Measurements from ENCODE around the gene TMEM144.
"Not testable (repeated sequence)": the region's sequence is repeated elsewhere in the genome, so short reads cannot be mapped to it uniquely, and the experiment has no call there.

Gene TMEM144

DNA sequence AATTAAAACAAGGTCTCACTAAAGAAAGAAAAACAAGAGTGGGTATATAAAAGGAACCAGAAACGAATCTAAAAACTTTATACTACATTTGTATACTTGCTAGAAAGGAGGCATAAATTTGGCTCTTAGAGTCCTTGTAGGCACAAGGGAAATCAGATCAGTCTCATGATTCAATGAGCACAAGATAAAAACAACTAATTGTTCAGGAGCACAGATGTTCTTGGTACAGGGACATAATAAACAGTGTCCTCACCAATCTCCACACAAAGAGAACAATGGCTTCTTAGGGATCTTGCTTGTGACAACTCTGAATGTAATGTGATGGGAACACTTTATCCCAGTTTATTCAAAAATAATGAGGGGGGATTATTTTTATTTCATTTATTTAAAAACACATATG lies 28.3 kb downstream of the TMEM144 start:
- no peak for DNase-seq

DNA sequence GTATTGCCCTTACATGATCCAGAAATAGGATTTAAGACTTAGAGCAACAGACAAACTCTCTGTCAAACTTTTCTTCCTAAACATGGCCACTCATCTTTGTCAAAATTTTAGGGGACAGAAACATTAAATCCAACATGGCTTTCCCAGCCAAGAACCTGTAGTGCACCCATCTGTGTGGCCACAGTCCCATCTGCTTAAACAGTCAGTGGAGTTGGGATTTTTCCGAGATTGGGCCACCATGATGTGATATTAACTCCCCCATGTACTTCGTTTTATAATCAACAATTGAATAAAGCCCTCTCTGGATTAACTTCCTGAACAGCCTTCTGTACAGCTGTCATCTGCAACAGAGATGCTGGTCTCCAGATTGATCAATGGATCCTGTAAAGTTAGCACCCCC lies 28.9 kb downstream of the TMEM144 start:
- DNase-seq: no peak

DNA sequence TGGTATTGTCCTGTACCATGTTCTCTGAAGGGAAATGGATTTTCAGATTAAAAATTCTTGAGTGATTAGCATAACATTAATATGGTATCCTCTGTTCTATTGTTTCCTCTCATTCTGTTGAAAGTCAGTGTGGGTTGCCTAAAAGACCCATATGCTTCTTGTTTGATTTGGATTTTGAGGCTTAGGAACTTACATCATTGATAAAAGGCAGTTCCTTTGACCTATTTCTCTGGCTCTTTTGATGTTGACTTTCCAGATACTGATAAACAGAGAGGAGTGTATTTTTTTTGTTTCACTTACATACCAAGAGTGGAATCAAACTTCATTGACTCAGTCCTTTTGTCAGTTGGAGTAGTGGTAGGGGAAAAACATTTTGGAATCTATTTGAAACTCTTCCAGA lies 32.8 kb downstream of the TMEM144 start:
- DNase-seq: no peak

GRCh38 chr4:158250321-158250720 lies 40.0 kb downstream of the TMEM144 start:
- no peak for DNase-seq

- no peak for DNase-seq
Observed at GRCh38 chr4:158253350-158253980, 43.2 kb downstream of the TMEM144 start.

- DNase-seq: no peak
Observed at GRCh38 chr4:158254292-158254691, 44.0 kb downstream of the TMEM144 start.

DNA sequence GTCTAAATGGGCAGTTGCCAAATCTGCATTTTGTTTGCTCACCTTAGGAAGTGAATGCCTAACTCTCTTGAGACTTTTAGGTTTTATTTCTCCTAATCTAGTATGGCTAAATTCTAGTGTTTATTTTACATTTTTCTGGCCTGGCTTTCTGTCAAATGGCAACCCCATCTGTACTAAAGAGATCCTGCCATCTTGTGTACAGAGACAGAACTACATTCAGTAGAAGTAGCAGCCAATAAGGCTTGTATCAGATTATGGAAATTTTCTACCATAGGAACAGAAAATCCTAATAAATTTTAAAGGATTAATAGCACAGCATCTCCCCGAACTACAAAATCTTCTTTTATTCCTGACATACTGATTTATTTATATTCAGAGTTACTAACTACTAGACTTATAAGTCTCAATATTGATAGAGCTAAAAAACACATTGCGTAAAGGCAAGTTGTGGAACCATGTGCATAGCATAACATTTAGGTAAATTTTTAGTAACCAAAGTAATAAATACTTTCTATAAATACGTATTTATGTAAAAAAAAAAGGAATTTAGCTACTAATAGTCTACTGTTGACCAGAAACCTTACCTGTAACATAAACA lies 45.5 kb downstream of the TMEM144 start:
- no peak for DNase-seq

GRCh38 chr4:158259955-158260575 lies 49.8 kb downstream of the TMEM144 start:
- DNase-seq: no peak

- DNase-seq: no peak
Observed at GRCh38 chr4:158261480-158261879, 51.2 kb downstream of the TMEM144 start.

- no peak for DNase-seq
Observed at GRCh38 chr4:158268553-158268952, 58.3 kb downstream of the TMEM144 start.

GRCh38 chr4:158274636-158275035 lies 64.3 kb downstream of the TMEM144 start:
- DNase-seq: no peak

GRCh38 chr4:158277558-158277957 lies 67.3 kb downstream of the TMEM144 start:
- DNase-seq: no peak

GRCh38 chr4:158279052-158279451 lies 68.8 kb downstream of the TMEM144 start:
- DNase-seq: not testable (repeated sequence)

GRCh38 chr4:158280856-158281255 lies 70.6 kb downstream of the TMEM144 start:
- no peak for DNase-seq

DNA sequence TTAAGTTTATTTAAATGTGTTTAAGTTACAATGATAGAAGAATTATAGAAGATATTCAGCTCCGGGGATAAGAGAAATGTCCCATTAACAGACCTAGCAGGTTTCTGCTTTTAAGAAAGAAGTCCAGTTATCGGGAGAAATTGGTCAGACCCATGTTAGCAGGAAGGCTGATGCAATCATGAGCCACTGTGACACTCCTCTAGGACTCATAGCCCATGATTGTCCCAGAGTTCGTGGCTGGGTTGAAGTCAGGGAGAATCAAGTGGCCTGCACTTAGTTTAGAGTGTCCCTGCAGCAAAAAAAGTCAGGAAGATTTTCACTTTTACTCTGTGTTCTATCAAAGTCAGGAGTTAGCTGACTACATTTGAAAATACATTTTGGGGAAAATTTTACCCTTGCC lies 72.0 kb downstream of the TMEM144 start:
- DNase-seq: no peak

GRCh38 chr4:158285429-158286216 lies 75.3 kb downstream of the TMEM144 start:
- no peak for DNase-seq

- no peak for DNase-seq
Observed at GRCh38 chr4:158290912-158291311, 80.6 kb downstream of the TMEM144 start.

DNA sequence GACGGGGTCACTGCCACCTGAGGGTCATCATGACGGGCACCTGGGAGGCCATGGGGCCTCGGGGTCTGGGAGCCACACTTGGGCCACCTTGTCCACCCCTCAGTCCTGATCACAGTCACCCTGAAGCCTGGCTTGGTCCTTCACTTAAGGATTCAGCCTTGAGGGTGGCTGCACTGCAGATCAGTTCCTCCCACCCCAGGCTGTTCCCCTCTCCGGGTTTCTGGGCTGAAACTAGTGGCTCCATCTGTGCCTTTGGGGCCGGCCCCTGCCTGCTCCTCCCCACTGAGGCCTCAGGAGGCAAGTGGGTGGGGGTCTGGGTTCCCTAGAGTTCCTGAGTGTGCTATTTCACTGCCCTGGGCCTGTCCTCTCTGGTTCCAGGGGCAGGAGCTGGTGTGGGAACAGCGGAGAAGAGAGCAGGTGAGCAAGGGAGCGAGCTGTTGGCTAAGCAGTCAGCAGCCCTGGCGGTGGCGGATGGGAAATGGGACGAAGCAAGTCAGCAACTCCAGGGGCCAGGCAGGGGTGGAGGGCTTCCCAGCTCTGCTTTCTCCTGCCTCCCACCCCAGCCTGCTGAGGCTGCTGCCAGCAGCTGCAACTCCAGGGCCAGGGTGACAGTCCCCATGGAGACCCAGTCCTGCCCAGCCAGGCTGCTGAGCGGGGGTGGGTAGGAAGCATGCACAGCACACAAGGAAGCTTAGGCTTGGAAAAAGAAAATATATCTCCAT lies 81.2 kb downstream of the TMEM144 start:
- no peak for DNase-seq

DNA sequence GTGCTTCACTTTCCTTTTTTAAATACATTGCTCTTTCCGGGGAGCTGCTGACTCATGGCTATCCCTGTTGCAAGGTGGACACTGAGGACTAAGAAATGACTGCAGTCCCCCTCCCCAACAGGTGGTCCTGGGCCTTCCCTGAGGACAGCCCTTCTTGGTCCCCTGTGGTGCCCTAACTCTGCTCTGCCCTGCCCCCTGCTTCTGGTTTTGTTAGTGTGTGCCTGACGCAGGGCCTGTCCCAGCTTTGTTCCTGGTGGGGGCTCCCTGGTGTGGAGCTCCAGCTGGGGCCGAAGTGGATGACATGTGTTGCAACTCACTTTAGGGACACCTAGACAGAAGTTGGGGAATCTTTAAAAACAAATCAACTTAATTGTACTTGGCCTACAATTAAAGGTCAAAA lies 81.9 kb downstream of the TMEM144 start:
- no peak for DNase-seq

DNA sequence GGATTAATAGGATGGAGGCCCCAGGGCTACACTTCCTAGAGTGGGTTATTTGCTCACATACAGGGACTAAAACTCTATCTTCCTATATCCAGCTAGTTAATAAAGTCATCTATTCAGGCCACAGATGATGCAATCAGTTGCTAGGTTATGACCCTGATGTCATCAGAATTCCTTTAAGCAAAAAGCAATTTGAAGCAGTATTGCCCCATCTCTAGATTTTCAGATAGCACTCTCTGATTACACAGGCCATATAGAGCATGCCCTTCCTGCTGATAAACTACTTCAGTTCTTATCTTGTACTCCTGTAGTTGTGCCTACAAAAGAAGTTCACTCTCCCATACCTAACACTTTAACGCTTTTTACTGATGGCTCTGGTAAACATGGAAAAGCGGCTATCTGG lies 84.8 kb downstream of the TMEM144 start:
- DNase-seq: no peak

GRCh38 chr4:158297866-158298265 lies 87.6 kb downstream of the TMEM144 start:
- DNase-seq: no peak

DNA sequence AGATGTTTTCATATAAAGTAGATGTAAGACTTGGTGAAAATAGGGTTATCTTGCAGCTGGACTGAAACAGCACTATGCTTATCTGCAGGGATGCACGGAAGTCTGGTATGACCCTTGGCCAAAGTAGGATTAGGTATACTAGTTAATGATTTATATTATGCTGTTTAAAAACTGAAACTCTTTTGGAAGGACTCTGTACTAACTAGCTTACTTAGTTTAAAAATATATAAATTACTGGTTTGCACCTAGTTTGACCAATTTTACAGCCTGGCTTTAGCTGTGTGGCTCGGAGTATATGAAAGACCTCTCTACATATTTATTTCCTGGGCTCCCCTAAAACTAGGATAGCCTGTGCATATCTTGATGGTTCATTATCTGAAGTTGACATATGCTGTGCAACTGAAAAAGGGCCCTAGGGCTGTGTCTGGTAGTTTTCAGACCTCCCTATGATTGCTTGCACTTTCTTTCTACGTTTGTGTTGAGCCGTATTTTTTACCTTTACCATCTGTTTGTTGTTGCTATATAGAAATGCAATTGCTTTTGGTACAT lies 89.2 kb downstream of the TMEM144 start:
- no peak for DNase-seq

DNA sequence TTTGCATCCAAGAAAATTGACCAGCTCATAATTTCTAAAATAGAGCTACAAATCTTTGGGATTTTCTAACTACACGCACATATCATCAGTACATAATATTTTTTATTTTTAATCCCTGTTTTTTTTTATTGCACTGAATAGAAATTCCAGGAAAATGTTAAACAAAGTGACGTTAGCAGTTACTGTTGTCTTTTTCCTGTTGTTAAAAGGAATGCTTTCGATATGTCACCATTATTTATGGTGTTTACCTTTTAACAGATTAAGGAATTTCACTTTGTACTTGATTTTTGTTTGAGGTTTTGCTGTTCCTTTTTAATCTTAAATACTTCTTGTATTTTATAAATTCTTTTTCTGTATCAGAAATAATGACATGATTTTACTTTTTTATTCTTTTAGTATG lies 89.7 kb downstream of the TMEM144 start:
- no peak for DNase-seq
